ENCODE measurements around the gene TUBGCP5. TPM values are rescaled to one million over a fixed set of nuclear protein-coding genes. Genes with fewer than 3 reads are reported as not detected.
"Not testable (repeated sequence)": the region's sequence is repeated elsewhere in the genome, so short reads cannot be mapped to it uniquely, and the experiment has no call there.

Gene TUBGCP5
- 1 to 10 TPM; 3.7 to 7.4 (median 4.2) TPM for polyA plus RNA-seq

DNA sequence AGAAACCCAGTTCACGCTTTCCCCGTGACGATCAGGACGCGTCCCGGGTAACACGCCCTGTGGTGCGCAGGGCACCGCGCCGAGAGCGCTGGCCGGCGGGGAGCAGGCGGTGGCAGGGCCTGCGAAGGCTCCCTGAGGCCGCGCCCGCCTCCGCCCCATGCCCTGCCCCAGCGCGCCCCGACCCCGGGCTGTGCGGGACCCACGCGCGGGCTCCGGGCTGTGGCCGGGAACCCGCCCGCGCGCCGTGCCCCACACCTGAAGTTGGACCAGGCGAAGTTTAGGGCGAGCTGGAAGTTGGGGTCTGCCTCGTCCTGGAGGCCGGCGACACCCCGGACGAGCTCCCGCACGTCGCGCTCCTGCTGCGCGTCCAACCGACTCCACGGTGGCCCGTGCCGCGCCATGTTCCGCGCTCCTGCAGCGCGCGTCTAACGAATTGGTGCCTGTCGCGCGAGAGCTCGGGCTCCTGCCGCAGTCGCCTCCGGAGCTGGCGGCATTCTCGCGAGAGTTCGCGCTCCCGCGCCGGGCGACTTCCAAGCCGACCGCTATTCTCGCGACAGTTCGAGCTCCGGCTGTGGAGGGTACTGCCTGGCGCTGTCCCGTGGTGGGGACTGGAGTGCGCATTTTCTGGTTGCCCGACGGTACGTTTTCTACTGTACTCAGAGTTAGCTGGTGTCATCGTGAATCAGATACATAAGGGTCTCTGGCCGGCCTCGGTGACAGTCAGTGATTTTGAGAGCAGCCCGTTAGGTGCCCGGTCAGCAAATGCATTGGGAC is at the start of gene TUBGCP5:
TUBGCP5 (minus strand) TSS at position 427 of the 774 bp plus-strand sequence; CDS start at position 401, 26 bp downstream.
- 0 to 1% (median 0%) methylated on average over 82 to 92 of the region's 92 CpGs for WGBS, 3 donors
- H3K27ac ChIP-seq (ENCODE audit: low read depth, low read length): no peak within 1 kb of the TSS

DNA sequence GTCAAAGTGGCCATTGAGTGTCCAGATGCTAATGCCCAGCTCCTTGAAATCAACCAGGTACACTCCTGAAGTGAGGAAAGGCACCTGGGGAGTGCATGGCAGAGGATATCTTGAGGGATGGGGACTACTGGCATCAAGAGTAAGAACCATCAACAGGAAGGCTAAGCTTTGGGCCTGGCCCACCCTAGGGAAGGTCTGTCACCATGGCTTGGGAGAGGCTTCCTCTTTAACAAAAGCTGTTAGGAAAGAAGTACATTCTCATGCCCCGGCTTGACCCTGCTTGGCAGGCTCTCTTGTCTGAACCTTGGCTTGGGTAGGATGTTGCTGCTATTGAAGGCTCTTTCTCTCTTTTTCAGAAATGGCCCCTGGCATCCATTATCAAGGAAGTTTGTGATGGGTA is 43.7 kb upstream of the TUBGCP5 start:
- WGBS, 3 donors: 58 to 89% (median 84%) methylated on average over 1 of the region's 1 CpG
- H3K27ac ChIP-seq (ENCODE audit: low read depth, low read length): no peak overlapping the region

DNA sequence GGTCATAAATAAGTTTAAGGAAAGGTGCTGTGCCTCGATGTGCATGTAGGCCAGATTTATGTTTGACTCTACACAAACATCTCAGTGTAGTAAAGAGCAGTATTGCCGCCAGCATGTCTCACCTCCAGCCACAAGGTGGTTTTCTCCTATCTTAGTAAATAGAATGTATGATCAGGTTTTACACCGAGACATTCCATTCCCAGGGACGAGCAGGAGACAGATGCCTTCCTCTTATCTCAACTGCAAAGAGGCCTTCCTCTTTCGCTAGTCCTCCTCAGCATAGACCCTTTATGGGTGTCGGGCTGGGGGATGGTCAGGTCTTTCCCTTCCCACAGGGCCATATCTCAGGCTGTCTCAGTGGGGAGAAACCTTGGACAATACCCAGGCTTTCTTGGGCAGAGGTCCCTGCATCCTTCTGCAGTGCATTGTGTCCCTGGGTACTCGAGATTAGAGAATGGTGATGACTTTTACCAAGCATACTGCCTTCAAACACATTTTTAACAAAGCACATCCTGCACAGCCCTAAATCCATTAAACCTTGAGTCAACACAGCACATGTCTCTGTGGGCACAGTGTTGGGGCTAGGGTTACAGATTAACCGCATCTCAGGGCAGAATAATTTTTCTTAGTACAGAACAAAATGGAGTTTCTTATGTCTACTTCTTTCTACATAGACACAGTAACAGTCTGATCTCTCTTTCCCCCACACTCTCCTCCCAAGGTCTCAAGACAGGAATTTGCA is 42.8 kb upstream of the TUBGCP5 start:
- WGBS, 3 donors: 57 to 73% (median 70%) methylated on average over 8 of the region's 8 CpGs
- not testable (repeated sequence) for H3K27ac ChIP-seq (ENCODE audit: low read depth, low read length)

DNA sequence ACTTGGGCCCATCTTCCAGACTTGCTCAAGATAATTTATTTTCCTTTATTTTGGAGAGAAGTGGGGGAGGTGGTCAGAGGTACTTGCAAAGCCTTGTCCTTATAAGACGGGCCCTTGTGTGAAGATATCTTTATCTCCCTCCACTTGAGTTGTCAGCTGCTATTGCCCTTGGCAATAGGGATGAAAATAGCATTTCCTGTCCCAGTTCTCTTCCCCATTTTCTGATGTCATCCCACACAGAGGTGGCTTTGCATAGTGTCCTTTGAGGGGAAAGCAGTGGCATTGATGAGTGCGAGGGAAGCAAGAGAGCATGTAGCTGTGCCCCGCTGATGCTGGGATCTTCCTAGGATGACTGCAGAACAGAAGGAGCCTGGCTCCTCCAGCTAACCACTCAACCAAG is 41.9 kb upstream of the TUBGCP5 start:
- 75 to 82% (median 77%) methylated on average over 3 of the region's 3 CpGs for WGBS, 3 donors
- no peak overlapping the region for H3K27ac ChIP-seq (ENCODE audit: low read depth, low read length)

DNA sequence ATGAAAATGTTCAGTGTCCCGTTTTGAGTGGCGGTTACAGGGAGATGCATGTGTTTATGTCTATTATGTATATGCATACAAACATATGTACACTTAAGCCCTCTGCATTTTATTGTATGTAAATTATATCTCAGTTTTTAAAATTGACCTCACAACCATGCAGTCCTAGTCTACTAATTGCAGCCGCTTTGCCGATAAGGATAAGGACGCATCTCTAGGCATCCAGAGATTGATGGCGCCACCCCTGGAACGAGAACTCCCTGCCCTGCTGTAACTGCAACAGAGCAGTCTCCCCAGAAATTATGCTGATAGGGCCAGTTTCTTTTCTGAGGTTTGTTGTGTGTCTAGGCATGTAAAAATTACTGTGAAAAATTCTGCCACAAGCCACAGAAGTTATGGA is 40.4 kb upstream of the TUBGCP5 start:
- 72 to 79% (median 74%) methylated on average over 7 of the region's 7 CpGs for WGBS, 3 donors
- no peak overlapping the region for H3K27ac ChIP-seq (ENCODE audit: low read depth, low read length)

DNA sequence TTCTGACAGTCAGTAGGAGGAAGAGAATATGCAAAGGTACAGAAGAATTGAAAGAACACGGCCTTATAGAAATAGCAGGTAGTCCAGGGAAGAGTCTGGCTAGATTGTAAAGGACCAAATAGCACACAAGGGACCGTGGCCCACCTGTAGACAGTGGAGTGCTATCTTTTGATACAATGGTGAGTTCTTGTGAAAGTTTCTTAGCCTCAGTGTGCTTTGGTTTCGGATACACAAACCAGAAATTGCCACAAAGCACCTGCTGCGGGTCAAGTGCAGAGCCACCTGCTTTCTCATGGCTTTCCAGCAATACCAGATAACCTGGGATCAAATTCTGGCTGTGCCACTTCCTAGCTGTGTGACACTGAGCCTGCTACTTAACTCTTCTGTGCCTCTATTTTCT is 36.6 kb upstream of the TUBGCP5 start:
- WGBS, 3 donors: 63 to 82% (median 77%) methylated on average over 4 of the region's 4 CpGs
- H3K27ac ChIP-seq (ENCODE audit: low read depth, low read length): no peak overlapping the region

DNA sequence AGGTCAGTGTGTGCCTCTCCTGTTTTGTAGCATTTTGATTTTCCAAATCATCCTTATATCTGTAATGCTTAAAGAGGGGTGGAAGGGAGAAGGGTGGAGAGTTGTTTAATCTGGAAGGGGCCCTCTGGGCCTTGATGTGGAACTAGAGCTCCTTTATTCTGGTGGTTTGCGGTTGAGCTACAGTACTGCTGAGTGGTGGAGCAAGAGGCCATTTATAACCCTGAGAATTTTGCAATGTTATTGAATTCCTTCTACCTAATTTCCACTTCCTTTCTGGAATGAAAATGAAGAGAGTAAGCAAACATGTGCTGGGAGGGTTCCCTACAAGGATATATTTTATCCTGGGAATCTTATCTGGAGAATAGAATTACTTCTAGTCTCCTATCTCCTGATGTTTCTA is 35.3 kb upstream of the TUBGCP5 start:
- no peak overlapping the region for H3K27ac ChIP-seq (ENCODE audit: low read depth, low read length)
- WGBS, 3 donors: 58 to 73% (median 59%) methylated on average over 1 of the region's 1 CpG

DNA sequence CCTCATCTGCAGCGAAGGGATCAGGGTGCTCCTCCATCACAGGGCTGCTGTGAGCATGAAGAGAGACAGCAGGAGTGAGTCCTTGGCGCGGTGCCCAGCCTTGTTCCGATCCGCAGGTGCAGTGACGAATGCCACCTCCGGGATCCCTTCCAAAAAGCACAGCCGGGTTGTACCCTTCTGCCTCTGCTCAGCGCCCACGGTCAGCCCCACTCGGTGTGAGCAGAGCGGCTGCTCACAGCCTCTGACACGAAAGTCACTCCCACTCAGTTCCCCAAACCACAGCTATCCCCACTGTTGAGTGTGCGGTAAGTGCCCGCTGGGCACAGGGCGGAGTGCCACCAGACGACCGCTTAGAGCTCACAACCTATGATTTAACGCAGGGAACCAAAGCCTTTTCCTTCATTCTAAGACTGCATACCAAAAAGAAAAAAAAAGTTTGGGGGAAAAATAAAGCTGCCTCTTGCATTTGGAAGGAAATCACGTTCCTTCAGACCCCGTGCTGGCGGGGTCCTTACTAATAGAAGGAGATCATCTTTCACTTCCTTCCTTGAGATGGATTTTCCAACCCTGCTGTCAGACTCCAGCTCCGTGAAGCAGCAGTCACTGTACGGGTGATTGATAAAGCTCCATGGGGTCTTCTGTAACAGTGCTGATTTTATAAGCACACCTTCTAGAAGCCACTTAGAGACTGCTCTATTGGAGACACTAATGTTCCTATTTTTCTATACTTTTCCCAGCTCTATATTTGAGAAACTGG is 34.7 kb upstream of the TUBGCP5 start:
- 48 to 63% (median 55%) methylated on average over 24 of the region's 24 CpGs for whole genome bisulfite sequencing, 3 donors
- H3K27ac ChIP-seq (ENCODE audit: low read depth, low read length): no peak overlapping the region

DNA sequence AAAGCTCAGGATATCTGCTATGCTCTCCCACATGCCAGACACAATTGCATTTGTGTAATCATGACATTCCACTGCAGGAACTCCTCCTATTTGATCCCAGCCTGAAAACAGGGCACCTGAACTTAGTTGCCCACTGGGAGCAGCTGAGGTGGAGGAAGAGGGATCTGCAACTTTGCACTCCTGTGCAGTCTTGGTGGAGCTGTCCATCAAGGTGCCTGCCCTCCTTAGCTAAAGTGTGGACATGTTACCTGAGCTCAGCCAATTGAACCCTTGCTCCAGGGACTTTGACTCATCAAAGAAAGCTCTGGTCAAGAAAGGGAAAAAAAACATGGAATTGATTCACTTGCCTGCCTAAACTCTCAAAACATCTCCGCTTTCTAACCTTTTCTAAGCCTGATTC is 33.3 kb upstream of the TUBGCP5 start:
- 86 to 89% (median 86%) methylated on average over 1 of the region's 1 CpG for WGBS, 3 donors

DNA sequence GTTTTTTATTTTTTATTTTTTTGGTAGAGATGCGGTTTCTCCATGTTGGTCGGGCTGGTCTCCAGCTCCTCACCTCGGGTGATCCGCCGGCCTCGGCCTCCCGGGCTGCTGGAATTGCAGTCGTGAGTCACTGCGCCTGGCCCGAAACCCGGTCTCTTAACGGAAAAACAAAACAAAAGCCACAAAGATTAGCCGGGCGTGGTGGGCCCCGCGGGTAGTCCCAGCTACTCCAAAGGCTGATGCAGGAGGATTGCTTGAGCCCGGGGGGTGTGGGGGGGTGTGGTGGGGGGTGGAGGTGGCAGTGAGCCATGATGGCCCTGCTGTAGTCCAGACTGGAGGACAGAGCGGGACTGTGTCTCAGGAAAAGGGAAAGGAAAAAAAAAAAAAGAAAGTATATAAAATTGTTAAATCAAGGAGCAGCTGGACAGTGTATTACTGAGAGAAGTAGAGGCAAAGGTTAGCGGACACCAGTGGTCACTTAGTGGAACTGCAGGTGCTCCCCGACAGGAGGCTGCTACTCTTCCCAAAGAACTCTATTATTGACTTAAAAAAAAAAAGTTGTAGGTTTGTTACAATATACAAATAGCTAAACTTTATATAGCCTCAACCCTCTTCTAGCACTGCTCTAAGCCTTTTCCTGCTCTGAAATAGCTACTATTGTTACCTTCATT is 30.3 kb upstream of the TUBGCP5 start:
- WGBS, 3 donors: 90 to 93% (median 91%) methylated on average over 20 of the region's 20 CpGs
- no peak overlapping the region for H3K27ac ChIP-seq (ENCODE audit: low read depth, low read length)

More for the DNA sequence above, 33.3 kb upstream of the TUBGCP5 start:
- no peak overlapping the region for H3K27ac ChIP-seq (ENCODE audit: low read depth, low read length)

DNA sequence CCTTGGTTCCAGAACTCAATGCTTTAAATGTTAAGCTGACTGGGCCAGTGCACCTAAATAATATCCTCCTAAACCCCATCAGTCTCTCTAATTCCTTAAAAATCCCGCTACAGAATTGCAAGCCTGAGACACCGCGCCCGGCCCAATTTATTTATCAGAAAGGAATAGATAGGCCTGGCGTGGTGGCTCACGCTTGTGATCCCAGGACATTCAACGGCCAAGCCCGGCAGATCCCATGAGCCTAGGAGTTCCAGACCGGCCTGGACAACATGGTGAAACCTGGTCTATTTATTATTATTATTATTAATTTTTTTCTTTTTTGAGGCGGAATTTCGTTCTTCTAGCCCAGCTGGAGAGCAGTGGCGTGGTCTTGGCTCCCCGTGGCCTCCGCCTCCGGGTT is 28.0 kb upstream of the TUBGCP5 start:
- 95 to 97% (median 95%) methylated on average over 15 of the region's 15 CpGs for WGBS, 3 donors
- no peak overlapping the region for H3K27ac ChIP-seq (ENCODE audit: low read depth, low read length)

DNA sequence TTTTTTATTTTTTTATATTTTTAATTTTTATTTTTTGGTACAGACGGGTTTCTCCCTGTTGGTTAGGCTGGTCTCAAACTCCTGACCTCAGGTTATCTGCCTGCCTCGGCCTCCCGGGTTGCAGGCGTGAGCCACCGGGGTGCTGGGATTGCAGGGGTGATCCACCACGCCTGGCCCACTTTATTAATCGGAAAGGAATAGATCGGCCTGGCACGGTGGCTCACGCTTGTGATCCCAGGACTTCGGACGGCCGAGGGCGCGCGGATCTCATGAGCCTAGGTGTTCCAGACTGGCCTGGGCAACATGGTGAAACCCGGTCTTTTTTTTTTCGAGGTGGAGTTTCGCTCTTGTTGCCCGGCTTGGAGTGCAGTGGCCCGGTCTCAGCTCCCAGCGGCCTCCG is 26.5 kb upstream of the TUBGCP5 start:
- WGBS, 3 donors: 92 to 96% (median 95%) methylated on average over 23 of the region's 23 CpGs
- no peak overlapping the region for H3K27ac ChIP-seq (ENCODE audit: low read depth, low read length)

DNA sequence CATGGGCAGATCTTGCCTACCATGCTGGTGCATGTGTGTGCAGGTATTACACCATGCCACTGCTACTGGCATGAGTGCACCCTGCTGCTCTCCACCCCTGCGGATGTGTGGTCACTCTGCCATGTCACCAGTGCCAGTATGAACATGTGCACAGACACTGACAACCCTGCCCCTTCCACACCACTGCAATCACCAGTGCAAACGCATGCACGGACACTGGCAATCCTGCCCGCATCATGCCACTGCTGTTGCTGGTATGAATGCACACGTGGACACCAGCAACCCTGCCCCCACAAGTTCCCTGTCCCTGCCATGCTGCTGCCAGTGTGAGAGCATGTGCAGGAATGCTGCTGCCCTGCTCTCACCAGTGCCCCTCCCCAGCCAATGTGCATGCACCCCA is 24.8 kb upstream of the TUBGCP5 start:
- no peak overlapping the region for H3K27ac ChIP-seq (ENCODE audit: low read depth, low read length)
- 71 to 85% (median 81%) methylated on average over 5 of the region's 5 CpGs for WGBS, 3 donors

DNA sequence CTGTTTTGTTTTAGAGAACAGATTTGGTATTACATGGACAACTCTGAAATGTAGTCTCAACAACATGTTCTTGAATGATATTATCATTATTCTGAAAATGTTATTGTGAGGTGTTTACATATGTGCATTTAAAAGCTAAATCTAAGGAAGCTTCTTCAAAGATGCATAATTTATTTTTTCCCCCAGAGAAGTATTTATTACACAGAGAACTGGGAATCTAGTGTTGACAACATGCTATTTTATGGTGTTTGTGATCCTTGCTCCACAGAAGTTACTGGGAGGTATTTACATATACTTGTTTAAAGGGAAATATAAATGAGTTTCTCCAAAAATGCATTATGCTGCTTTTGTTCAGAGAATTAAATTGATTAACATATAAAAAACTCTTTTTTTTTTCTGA is 18.3 kb upstream of the TUBGCP5 start:
- H3K27ac ChIP-seq (ENCODE audit: low read depth, low read length): no peak overlapping the region

DNA sequence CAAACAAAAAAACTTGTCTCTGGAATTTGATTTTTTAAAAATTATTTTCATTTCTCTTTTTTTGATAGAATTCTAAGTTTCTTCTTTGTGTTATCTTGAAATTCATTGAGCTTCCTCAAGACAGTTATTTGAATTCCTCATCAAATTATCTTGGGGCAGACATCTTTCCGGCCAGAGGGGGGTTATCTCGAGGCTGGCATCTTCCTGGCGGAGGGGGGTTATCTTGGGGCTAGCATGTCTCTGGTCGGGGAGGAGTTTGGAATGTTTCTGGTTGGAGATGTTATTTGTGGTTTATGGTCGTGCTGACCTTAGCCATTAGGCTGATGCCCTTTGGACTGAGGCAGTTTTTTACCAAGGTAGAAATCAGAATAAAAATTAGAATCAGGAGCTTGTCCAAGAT is 15.9 kb upstream of the TUBGCP5 start:
- H3K27ac ChIP-seq (ENCODE audit: low read depth, low read length): no peak overlapping the region
- 69 to 74% (median 72%) methylated on average over 5 of the region's 5 CpGs for WGBS, 3 donors

DNA sequence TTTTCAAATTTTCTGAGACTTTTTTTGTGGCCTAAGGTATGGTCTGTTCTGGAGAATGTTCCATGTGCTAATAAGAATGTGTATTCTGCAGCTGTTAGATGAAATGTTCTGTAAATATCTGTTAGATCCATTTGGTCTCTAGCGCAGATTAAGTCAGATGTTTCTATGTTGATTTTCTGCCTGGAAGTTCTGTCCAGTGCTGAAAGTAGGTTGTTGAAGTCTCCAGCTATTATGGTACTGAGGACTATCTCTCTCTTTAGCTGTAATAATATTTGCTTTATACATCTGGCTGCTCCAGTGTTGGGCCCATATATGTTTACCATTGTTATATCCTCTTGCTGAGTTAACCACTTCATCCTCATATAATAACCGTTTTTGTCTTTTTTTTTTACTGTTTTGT is 13.2 kb upstream of the TUBGCP5 start:
- no peak overlapping the region for H3K27ac ChIP-seq (ENCODE audit: low read depth, low read length)

DNA sequence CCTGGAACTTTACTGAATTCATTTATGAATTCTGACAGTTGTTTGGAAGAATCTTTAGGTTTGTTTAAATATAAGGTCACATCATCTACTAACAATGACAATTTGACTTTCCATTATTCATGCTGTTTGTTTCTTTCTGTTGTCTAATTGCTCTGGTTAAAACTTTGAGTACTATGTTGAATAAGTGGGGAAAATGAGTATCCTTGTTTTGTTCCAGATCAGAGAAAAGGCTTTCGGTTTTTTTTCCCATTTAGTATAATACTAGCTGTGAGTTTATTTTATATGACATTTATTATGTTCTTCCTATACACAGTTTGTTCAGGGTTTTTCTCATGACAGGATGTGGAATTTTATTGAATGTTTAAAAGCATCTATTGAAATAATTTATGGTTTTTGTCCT is 11.3 kb upstream of the TUBGCP5 start:
- 55 to 87% (median 79%) methylated on average over 1 of the region's 1 CpG for WGBS, 3 donors
- H3K27ac ChIP-seq (ENCODE audit: low read depth, low read length): no peak overlapping the region

More for the DNA sequence above, 13.2 kb upstream of the TUBGCP5 start:
- WGBS, 3 donors: 75 to 77% (median 77%) methylated on average over 2 of the region's 2 CpGs

DNA sequence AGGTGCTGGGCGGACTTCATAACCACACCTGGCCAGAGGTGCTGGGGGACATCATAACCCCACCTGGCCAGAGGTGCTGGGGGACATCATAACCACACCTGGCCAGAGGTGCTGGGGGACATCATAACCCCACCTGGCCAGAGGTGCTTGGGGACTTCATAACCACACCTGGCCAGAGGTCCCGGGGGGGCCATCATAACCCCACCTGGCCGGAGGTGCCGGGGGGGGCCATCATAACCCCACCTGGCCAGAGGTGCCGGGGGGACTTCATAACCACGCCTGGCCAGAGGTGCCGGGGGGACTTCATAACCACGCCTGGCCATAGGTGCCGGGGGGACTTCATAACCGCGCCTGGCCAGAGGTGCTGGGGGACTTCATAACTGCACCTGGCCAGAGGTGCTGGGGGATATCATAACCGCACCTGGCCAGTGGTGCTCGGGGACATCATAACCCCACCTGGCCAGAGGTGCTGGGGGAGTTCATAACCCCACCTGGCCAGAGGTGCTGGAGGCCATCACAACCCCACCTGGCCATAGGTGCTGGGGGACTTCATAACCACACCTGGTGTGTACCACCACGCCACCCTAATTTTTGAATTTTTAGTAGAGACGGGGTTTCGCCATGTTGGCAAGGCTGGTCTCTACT is 10.7 kb upstream of the TUBGCP5 start:
- H3K27ac ChIP-seq (ENCODE audit: low read depth, low read length): no peak overlapping the region
- 89 to 97% (median 94%) methylated on average over 15 to 16 of the region's 16 CpGs for WGBS, 3 donors

Data from adipose tissue (tissue), 3 donors.